Chondrocyte (in vitro differentiated cells): ENCODE data around the gene ILKAP. TPM values are rescaled to one million over a fixed set of nuclear protein-coding genes. Genes with fewer than 3 reads are reported as not detected.

Source experiments
- DNase-seq: peaks from one replicate; pipeline ENCODE4 v3.0.0; 2021; ENCODE audit warnings: mixed read lengths, low spot score
- H3K27ac Mint-ChIP-seq: one replicate; pipeline ENCODE4 v1.8.0; 2021; ENCODE audit warnings: mild to moderate bottlenecking, moderate library complexity, mixed read lengths; ENCODE audit not compliant: unreplicated experiment
- H3K27me3 Mint-ChIP-seq: 2 replicates; pipeline ENCODE4 v1.8.0; 2021; ENCODE audit warnings: low read depth, mixed read lengths
- H3K36me3 Mint-ChIP-seq: 2 replicates; pipeline ENCODE4 v1.8.0; 2021; ENCODE audit warnings: low read depth, mixed read lengths
- H3K4me1 Mint-ChIP-seq: 2 replicates; pipeline ENCODE4 v1.8.0; 2021; ENCODE audit warnings: low read depth, mild to moderate bottlenecking, mixed read lengths
- H3K4me3 Mint-ChIP-seq: one replicate; pipeline ENCODE4 v1.8.0; 2021; ENCODE audit warnings: mild to moderate bottlenecking, moderate library complexity, mixed read lengths; ENCODE audit not compliant: unreplicated experiment
- H3K9me3 Mint-ChIP-seq: 2 replicates; pipeline ENCODE4 v1.8.0; 2021; ENCODE audit warnings: low read depth, mixed read lengths
- total RNA-seq: library from RNA; stranded (reverse); gene quantifications from 3 replicates; pipeline ENCODE4 v1.2.1, GENCODE V29; 2021
- TF ChIP-seq, protein P1 (sequence below): fragments of 200-600 bp; sonication (generic); IDR thresholded peaks from 2 replicates; pipeline ENCODE4 v1.5.0; 2021; ENCODE audit warnings: antibody characterized with exemption, mild to moderate bottlenecking, moderate library complexity

ILKAP gene
- total RNA-seq, 1 donor from 2014 or later = 24.9 TPM

DNA sequence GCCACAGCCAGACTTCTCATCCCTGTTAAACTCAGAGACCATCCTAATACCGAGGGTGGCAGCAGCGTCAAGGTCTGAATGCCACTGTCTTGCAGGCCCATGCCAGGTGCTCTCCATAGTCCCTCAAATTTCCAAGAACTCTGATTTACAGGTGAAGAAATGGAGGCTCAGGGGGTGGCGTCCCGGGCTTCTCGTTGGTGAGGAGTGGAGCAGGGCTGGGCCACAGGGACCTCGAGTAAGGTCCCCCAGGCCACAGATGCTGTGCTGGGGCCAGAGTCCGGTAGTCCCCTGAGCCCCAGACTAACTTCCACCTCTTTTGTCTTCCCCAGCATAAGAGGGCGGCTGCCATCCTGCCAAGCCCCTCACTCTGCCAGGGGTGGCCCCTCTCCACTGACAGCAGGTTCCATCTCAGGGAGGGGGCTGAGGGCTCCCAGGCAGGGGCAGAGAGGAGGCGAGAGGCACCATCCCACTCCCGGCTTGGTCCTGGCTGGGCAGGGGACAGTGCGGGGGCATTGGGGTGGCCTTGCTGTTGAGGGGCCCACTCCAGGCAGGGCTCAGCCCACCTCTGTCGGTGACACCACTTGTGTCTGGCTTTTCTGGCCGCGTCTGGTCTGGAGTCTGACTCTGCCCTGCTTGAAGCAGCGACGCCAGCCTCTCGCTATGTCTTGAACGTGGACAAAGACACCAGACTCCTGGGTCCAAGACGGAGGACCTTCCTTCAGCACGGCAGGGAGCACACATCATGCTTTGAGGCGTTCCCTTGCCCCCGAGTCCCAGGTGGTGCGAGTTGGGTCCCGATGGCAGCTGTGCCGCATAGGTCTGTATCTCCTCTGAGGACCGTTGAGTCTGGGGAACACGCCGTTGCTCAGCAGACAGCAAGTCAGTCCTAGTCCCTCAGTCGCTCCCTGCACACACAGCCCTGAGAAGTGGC lies 80.9 kb downstream of the ILKAP start:
- Mint-ChIP-seq H3K27me3 (peaks cover 5% of the 10 kb centered on the region), H3K4me1 (peaks cover 3% of the 10 kb centered on the region), H3K27ac (no peak overlapping the region), H3K4me3 (no peak overlapping the region), H3K36me3 (no peaks in the 10 kb centered on the region), H3K9me3 (no peaks in the 10 kb centered on the region)
- DNase-seq = peak; percentile 92
- TF ChIP-seq, protein P1, sequence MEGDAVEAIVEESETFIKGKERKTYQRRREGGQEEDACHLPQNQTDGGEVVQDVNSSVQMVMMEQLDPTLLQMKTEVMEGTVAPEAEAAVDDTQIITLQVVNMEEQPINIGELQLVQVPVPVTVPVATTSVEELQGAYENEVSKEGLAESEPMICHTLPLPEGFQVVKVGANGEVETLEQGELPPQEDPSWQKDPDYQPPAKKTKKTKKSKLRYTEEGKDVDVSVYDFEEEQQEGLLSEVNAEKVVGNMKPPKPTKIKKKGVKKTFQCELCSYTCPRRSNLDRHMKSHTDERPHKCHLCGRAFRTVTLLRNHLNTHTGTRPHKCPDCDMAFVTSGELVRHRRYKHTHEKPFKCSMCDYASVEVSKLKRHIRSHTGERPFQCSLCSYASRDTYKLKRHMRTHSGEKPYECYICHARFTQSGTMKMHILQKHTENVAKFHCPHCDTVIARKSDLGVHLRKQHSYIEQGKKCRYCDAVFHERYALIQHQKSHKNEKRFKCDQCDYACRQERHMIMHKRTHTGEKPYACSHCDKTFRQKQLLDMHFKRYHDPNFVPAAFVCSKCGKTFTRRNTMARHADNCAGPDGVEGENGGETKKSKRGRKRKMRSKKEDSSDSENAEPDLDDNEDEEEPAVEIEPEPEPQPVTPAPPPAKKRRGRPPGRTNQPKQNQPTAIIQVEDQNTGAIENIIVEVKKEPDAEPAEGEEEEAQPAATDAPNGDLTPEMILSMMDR = no peak

DNA sequence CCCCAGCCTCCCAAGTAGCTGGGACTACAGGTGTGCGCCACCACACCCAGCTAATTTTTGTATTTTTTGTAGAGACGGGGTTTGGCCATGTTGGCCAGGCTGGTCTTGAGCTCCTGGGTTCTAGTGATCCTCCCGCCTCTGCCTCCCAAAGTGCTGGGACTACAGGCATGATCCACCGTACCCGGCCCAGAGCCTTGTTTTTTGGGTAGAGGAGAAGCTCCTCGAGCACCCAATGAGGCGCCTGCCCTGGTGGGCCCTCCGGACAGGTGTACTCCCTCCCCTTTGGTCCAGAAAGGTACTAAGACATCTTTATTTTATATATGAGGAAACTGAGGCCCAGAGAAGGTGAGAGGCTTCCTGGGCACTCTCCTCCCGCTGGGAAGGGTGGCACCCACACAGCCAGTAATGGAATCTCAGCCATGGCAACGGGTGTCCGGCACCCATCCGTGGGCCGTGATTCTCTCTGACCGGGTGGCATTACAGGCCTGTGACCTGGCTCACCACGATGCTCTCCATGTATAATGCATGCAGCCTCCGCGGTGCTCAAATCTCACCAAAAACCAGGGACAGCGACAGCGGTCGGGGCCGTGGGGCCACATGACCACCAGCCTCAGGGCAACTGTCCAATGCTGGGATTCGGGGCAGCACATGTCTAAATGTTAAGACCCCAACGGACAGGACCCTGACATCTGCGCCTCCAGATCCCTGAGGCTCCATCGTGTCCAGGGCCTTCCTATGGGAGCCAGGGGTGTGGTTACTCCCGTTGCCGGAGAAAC lies 81.8 kb downstream of the ILKAP start:
- H3K36me3 Mint-ChIP-seq = no peaks in the 10 kb centered on the region
- H3K4me1 Mint-ChIP-seq = peaks cover 3% of the 10 kb centered on the region
- H3K9me3 Mint-ChIP-seq = no peaks in the 10 kb centered on the region
- TF ChIP-seq, protein P1 = no peak
- H3K4me3 Mint-ChIP-seq = no peak overlapping the region
- DNase-seq = peak; percentile 79
- peaks cover 9% of the 10 kb centered on the region for H3K27me3 Mint-ChIP-seq
- no peak overlapping the region for H3K27ac Mint-ChIP-seq

DNA sequence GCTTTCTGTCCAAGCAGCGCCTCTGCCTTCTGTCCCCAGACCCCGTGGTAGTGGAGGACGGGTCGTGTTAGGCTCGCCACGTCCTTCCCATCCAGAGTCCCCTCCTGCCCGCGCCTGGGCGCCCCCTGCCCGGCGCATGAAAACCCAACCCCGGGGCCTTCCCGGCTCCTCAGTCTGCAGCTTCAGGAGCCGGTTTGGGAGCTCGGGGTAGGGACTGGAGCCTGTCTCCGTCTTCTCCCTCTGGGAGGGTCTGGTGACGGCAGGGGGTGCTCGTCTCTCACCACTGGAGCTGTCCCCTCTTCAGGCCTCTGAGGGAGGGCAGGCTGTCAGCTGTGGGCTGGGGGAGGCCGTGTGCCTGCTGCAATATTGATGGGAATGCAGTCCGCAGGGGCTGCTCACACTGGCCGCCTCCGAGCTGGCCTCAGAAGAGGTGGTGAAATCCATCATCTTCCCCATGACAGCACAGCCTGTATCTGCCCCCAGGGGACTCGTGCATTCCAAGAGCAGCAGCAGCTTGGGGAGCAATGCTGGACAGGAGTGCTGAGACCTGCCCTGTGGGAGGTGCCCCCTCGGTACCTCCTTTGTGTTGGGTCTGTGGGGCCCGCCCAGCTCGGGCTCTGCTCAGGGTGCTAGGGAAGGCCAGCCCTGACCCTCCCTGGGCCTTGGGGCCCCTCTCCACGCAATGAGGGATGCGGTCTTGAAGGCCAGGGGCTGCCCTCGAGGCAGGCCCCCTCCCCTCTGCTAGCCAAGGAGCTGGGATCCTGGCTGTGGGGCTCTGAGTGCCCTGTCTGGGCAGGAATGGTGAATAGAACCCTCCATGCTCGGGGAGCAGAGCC lies 82.8 kb downstream of the ILKAP start:
- peak; percentile 77 for DNase-seq
- no peaks in the 10 kb centered on the region for H3K36me3 Mint-ChIP-seq
- H3K4me1 Mint-ChIP-seq = peaks cover 3% of the 10 kb centered on the region
- no peaks in the 10 kb centered on the region for H3K9me3 Mint-ChIP-seq
- peaks cover 9% of the 10 kb centered on the region for H3K27me3 Mint-ChIP-seq
- TF ChIP-seq, protein P1 = peak; percentile 66
- H3K27ac Mint-ChIP-seq = no peak overlapping the region
- no peak overlapping the region for H3K4me3 Mint-ChIP-seq

Other genes starting within 250 kb of the ILKAP start
- 59.1 to 62.6 TPM (median 61.8 TPM) in 3 replicates for gene UBE2F, start 236.7 kb downstream of the ILKAP start, total RNA-seq
- 11.5 to 23.4 TPM (median 12.7 TPM) in 3 replicates for gene SCLY, start 142.7 kb downstream of the ILKAP start, total RNA-seq
- 0.07 to 0.17 TPM (median 0.15 TPM) in 3 replicates for gene ESPNL, start 103.4 kb downstream of the ILKAP start, total RNA-seq
- gene KLHL30, start 65.0 kb downstream of the ILKAP start, total RNA-seq = 12.2 to 25.6 TPM (median 24.4 TPM) in 3 replicates
- gene ERFE, start 44.7 kb downstream of the ILKAP start, total RNA-seq = 1.8 to 10.3 TPM (median 9.4 TPM) in 3 replicates
- 16.2 to 33.3 TPM (median 16.5 TPM) in 3 replicates for gene HES6, start 36.3 kb upstream of the ILKAP start, total RNA-seq
- 2.7 to 3.3 TPM (median 2.9 TPM) in 3 replicates for gene PER2, start 84.9 kb upstream of the ILKAP start, total RNA-seq
- 15.1 to 21.1 TPM (median 15.8 TPM) in 3 replicates for gene TRAF3IP1, start 116.8 kb upstream of the ILKAP start, total RNA-seq
- 31.0 to 37.9 TPM (median 34.5 TPM) in 3 replicates for gene ASB1, start 223.2 kb upstream of the ILKAP start, total RNA-seq